HG03039 (cell line): Measurements from ENCODE around the gene PRKG1.

Source experiments
- ATAC-seq: cut with Tn5 transposase; IDR thresholded peaks from one replicate; pipeline ENCODE4 v1.9.1; 2021; ENCODE audit warnings: mild to moderate bottlenecking, moderate library complexity; ENCODE audit not compliant: unreplicated experiment

The PRKG1 gene

GRCh38 chr10:51074238-51075028 lies at the start of gene PRKG1:
PRKG1 (plus strand) TSS chr10:51074487.
- ATAC-seq: no peak

GRCh38 chr10:51028420-51028819 lies 45.9 kb upstream of the PRKG1 start:
- ATAC-seq: no peak

- ATAC-seq: no peak
These were observed 45.1 kb upstream of the PRKG1 start for GRCh38 chr10:51029172-51029641.

DNA sequence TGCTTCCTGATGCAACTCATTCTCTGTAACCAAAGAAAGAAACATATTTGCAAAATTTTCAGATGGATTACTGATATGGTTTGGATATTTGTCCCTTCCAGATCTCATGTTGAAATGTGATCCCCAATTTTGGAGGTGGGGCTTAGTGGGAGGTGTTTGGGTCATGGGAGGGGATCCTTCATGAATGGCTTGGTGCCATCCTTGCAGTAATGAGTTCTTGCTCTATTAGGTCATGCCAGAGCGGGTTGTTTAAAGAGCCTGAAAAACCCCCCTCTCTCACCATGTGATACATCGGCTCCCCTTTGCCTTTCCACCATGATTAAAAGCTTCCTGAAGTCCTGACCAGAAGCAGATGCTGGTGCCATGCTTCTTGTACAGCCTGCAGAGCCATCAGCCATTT lies 43.8 kb upstream of the PRKG1 start:
- ATAC-seq: no peak

- ATAC-seq: no peak
These were observed 42.3 kb upstream of the PRKG1 start for GRCh38 chr10:51031950-51032349.

DNA sequence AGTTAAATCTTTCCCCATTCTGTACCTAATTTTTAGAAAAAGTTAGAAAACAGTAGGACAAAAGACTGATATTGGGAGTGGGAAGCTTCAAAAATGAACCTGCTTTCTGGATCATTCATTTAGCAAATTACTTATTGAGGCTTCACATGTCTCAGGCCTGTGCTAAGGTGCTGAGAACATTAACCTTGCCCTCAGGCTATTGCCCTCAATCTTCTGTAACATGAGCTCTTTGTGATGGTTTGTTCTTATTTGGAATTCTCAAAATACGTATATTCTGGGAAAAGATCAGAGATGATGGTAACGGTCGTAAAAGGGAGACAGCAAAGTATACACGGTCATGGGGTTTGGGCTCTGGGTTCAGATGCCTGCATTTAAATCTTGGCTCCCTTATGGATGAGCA lies 39.5 kb upstream of the PRKG1 start:
- no peak for ATAC-seq

GRCh38 chr10:51035344-51035743 lies 38.9 kb upstream of the PRKG1 start:
- ATAC-seq: no peak

DNA sequence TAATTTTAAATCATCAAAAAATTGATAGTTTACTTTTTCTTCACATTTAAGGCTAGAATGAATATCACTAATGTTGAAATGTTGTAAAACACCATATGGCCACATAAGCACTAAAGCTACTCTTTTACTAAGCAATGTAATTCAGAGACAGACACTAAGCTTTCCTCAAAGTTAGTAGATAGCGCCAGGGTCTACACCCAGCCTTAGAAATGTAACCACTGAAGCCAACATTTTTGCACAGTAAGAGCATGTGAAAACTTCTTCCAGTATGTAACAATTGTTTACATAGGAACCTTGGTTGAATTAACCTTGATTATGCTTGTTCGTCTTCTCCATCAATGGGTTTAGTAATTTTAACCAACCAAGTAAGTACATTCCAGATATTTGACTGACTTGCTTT lies 28.4 kb upstream of the PRKG1 start:
- ATAC-seq: no peak

DNA sequence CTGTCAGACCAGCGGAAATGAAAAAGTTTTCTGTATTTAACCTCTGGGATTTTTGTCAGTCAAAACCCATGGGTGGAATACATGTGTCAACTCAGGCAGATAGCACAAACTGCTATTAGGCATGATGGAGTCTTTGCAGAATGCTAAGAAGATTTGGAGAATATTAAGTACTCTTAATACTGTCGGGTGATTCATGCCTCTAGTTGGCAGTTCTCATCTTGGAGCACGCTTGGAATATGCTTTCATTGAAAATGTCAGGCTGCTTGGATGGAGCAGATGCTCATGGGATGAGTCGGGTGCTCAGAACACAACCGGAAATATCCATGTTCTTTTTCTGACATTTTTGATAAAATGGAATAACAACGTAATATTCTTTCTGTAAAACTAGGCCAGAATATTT lies 27.6 kb upstream of the PRKG1 start:
- ATAC-seq: no peak

- no peak for ATAC-seq
These were observed 26.4 kb upstream of the PRKG1 start for GRCh38 chr10:51047857-51048256.

DNA sequence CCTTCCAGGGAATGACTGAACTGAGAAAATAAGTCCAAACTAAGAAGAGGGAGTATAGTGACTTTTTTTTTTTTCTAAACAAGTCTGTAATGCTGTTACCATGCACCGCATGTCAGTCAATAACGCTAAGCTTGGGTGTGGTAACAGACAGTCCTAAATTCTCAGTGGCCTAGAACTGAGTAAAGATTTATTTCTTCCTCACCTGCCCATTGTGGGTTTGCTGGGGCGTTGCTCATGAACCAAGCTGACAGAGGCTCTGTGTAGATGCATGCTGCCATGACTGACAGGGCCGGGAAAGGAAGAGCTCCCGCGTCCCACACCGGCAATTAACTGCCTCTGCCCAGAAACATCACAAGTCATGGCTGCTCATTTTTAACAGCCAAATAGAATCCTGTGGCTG lies 25.5 kb upstream of the PRKG1 start:
- ATAC-seq: no peak

DNA sequence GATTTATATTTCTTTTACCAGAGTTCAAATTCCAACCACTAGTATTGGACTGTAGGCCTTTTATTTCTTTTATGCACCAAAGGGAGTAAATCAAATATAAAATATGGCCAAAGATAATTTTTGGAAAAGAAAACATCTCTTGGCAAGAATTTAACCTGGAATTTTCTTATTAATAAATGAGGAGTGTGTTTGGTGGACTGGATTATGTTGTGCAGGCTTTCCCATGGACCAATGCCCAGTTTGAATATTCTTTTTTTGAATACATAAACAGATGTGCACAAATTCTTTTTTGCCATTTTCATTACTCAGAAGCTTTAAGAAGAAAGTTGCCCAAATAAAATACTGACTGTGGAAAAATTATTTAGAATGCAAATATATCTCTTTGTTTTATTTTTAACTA lies 22.1 kb upstream of the PRKG1 start:
- no peak for ATAC-seq

- ATAC-seq: no peak
These were observed 16.4 kb upstream of the PRKG1 start for GRCh38 chr10:51057925-51058324.

- no peak for ATAC-seq
These were observed 11.1 kb upstream of the PRKG1 start for GRCh38 chr10:51063166-51063565.

DNA sequence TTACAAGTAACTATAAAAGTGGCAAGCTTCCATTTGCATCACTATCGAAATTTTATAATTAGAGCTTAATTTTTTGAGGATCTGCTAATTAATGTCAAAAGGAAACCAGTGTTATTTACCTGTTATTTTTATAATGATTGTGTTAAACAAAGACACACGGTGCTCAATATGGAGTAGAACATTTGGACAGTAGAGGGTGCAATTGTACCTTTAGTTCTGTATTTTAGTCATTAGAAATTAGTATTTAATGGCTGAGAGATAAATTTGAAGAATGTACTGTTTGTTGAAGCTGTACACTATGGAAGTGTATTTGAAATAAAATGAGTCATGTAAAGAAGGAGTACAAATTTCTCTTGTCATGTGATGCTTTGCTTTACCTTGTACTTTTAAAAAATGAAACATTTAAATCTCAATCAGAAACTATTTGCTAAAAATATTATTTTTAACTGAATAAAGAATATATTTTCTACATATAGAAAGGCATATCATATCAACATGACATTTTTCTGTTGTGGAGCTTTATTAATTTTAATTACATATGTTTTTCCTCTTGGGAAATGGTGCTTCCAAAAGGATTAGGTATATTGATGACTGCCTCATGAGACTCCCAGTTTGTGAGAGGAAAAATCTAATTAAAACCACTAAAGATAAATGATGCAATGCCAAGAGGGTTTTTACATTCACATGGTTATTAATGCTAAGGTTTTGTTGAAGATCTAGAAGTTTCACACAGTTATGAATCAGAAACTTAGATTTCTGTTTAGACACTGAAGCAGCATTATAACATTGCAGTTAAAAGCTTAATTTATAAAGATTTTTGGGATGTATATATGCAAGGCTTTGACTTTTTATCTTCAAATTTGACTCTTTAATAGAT lies 10.4 kb upstream of the PRKG1 start:
- no peak for ATAC-seq

DNA sequence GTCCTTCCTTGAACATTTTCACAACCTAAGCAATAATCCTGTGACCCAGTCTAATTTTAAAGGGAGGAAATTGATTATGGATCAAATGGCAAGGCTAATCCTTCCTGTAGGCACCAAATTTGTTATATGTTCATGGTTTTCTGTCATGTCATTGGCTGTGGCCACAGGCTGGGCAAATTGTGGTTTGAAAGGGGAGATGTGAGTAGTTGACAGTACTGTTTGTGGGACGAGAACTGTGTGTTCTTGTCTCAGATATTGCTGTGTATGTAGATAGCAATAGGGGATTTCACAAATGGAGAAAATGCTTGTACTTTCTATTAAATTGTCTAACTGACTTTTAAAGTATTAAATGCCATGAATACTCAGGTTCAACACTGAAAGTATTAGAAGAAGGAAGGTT lies 8.1 kb upstream of the PRKG1 start:
- ATAC-seq: no peak

- ATAC-seq: no peak
These were observed 2.1 kb upstream of the PRKG1 start for GRCh38 chr10:51072210-51072609.

DNA sequence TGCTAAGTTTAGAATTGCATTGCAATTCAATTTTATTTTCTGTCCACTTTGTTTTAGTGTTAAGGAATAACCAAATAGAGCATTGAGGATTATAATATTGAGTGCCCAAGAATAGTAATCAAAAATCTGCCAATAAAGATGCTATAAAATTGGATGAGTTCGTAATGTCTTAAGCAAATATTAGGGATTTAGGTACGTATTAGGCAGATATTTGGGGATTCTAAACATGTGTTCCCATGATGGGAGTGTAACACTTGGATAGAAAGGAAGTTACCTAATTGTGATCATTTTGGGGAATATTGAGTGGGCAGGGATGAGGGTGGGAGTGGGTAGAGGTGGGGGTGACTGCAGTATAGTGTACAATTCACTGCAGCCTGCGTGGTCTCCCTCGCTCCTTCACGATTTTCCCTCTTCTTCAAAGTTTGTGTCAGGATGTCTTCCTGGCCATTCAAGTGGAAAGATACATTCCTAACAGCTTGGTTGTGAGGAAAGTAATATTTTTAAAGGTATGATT lies 1.3 kb upstream of the PRKG1 start:
- ATAC-seq: no peak

- ATAC-seq: no peak
These were observed 642 bp upstream of the PRKG1 start for GRCh38 chr10:51073453-51074237.

DNA sequence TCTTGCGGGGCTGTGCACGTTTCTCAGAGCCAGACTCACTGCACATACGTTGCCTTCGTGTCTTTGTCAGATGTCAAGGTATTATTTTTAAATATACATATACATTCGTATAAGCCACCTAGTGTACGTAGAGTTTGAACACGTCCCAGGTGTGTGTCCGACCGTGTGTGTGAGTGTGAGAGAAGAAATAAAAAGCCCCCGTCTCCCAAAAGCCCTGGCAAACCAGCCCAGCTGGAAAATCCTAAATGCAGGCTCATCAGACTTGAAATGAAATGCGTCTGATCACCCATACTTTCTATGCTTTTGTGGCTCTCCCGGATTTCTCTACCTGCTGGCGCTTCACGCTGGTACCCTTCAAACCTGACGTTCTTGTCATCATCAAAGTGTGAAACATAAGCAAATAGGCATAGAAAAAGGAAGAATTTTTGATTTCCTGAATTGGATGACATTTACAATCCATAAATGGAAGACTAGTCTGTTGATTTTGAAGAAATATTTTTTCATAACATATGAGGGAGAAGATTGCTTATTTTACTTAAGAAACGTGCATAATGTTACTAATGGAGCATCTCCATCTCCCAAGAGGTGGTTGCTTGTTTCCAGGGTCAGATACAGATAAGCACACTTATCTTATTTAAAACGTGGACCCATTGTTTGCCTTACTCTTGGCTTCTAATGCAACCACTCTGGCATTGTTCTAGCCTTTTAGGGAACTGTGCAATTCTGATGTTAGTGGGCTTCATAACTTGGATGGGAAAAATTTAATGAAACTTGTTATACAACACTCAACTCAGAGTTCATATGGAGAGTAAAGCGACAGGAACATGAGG lies 971 bp downstream of the PRKG1 start:
- ATAC-seq: no peak
